ENCODE measurements around the gene FARS2.

DNA sequence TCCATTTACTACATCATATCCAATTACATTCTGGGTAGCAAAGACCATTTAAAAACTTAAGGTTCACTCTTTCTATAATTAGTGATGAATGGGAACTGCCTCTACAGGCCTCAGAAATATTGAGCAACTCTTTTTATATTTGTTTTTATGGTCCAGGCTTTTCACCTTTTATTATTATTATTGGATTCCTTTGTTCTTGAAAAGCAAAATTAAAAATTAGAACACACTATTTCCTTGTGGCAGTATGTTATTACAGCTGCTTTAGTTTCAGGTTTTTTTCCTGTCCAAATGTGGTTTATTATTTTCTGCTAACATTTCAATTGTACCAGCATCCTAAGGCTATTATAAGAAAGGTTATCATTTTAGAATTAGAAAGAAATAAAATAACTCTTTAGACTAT is 150.1 kb downstream of the FARS2 start:
- TF ChIP-seq CTCF (IDR thresholded peaks at IDR 0.05), result no peak
- TF ChIP-seq POLR2AphosphoS5 (IDR thresholded peaks at IDR 0.05), result no peak
- no peak for TF ChIP-seq POLR2A (IDR thresholded peaks at IDR 0.05; ENCODE audit: low read depth)
